Astrocyte (in vitro differentiated cells and primary cell): ENCODE results near the gene RLN3. TPM values are rescaled to one million over a fixed set of nuclear protein-coding genes. Genes with fewer than 3 reads are reported as not detected.

Source experiments
- DNase-seq: peaks from one replicate; pipeline ENCODE4 v3.0.0-alpha.2; 2010; ENCODE audit warnings: low read depth
- FAIRE-seq: peaks from 2 replicates; lab custom pipeline; 2011; peaks lifted over from hg19 to GRCh38; lab: Jason Lieb, UNC
- H2AFZ ChIP-seq: 2 replicates; pipeline ENCODE4 v1.6.0; 2012; ENCODE audit warnings: low read depth, low read length, inconsistent platforms
- H3K27ac ChIP-seq: 2 replicates; pipeline ENCODE4 v1.5.1; 2011; ENCODE audit warnings: low read depth, low read length, inconsistent platforms
- H3K27me3 ChIP-seq: 2 replicates; pipeline ENCODE4 v1.6.0; 2011; ENCODE audit warnings: low read length, inconsistent platforms; ENCODE audit not compliant: insufficient read depth
- H3K36me3 ChIP-seq: 2 replicates; pipeline ENCODE4 v1.5.1; 2011; ENCODE audit warnings: low read length, inconsistent platforms; ENCODE audit not compliant: insufficient read depth
- H3K4me1 ChIP-seq: 2 replicates; pipeline ENCODE4 v1.5.1; 2011; ENCODE audit warnings: low read length, inconsistent platforms; ENCODE audit not compliant: insufficient read depth
- H3K4me2 ChIP-seq: 2 replicates; pipeline ENCODE4 v1.6.0; 2012; ENCODE audit warnings: low read length, inconsistent platforms
- H3K4me3 ChIP-seq: 2 replicates; pipeline ENCODE4 v1.5.1; 2011; ENCODE audit warnings: low read depth, mild to moderate bottlenecking, low read length, inconsistent platforms; ENCODE audit not compliant: insufficient read depth
- H3K79me2 ChIP-seq: 2 replicates; pipeline ENCODE4 v1.6.0; 2012; ENCODE audit warnings: mild to moderate bottlenecking, low read length, inconsistent platforms; ENCODE audit not compliant: insufficient read depth
- H3K9ac ChIP-seq: 2 replicates; pipeline ENCODE4 v1.6.0; 2012; ENCODE audit warnings: mild to moderate bottlenecking, low read length, inconsistent platforms
- H3K9me3 ChIP-seq: 2 replicates; pipeline ENCODE4 v1.5.1; 2012; ENCODE audit warnings: low read depth, mild to moderate bottlenecking, low read length, inconsistent platforms; ENCODE audit not compliant: insufficient read depth
- H4K20me1 ChIP-seq: 2 replicates; pipeline ENCODE4 v1.6.0; 2012; ENCODE audit warnings: low read length, inconsistent platforms; ENCODE audit not compliant: insufficient read depth
- H3K27ac Mint-ChIP-seq: one replicate; pipeline ENCODE4 v1.8.0; 2021; ENCODE audit warnings: mild to moderate bottlenecking, mixed read lengths; ENCODE audit not compliant: unreplicated experiment
- H3K27me3 Mint-ChIP-seq: one replicate; pipeline ENCODE4 v1.8.0; 2021; ENCODE audit warnings: low read depth, mixed read lengths; ENCODE audit not compliant: unreplicated experiment
- H3K36me3 Mint-ChIP-seq: one replicate; pipeline ENCODE4 v1.8.0; 2021; ENCODE audit warnings: low read depth, mixed read lengths; ENCODE audit not compliant: unreplicated experiment
- H3K4me1 Mint-ChIP-seq: one replicate; pipeline ENCODE4 v1.8.0; 2021; ENCODE audit warnings: low read depth, mixed read lengths; ENCODE audit not compliant: unreplicated experiment
- H3K4me3 Mint-ChIP-seq: one replicate; pipeline ENCODE4 v1.8.0; 2021; ENCODE audit warnings: mild to moderate bottlenecking, moderate library complexity, mixed read lengths; ENCODE audit not compliant: unreplicated experiment
- H3K9me3 Mint-ChIP-seq: one replicate; pipeline ENCODE4 v1.8.0; 2021; ENCODE audit warnings: mild to moderate bottlenecking, mixed read lengths; ENCODE audit not compliant: unreplicated experiment
- CTCF ChIP-seq: IDR thresholded peaks from 2 replicates; pipeline ENCODE4 v1.5.1; 2011; ENCODE audit warnings: low read depth, mild to moderate bottlenecking, inconsistent platforms, low read length, moderate library complexity; ENCODE audit not compliant: insufficient read depth
- EZH2 ChIP-seq: IDR thresholded peaks from 2 replicates; pipeline ENCODE4 v1.6.1; 2012; ENCODE audit warnings: mild to moderate bottlenecking, low read length, inconsistent platforms; ENCODE audit not compliant: insufficient read depth
- total RNA-seq: library from RNA; stranded (reverse); gene quantifications from 2 replicates; pipeline ENCODE4 v1.2.1, GENCODE V29; 2021

Gene RLN3
- total RNA-seq, 1 donor from 2014 or later, result not detected

GRCh38 chr19:13979244-13979615 lies 48.7 kb upstream of the RLN3 start:
- peak overlapping the region; percentile 48 for H3K4me2 ChIP-seq
- H3K27ac ChIP-seq, result no peak overlapping the region

GRCh38 chr19:13979686-13980085 lies 48.3 kb upstream of the RLN3 start:
- Histone ChIP-seq H3K79me2 (no peaks in the 10 kb centered on the region), H3K4me1 (no peaks in the 10 kb centered on the region), H3K9me3 (no peaks in the 10 kb centered on the region), H3K4me2 (no peak overlapping the region), H3K36me3 (no peaks in the 10 kb centered on the region), H3K4me3 (no peak overlapping the region), H4K20me1 (no peaks in the 10 kb centered on the region), H3K9ac (no peak overlapping the region), H3K27ac (no peak overlapping the region), H3K27me3 (no peaks in the 10 kb centered on the region), H2AFZ (no peak overlapping the region)
- Mint-ChIP-seq H3K27me3 (no peaks in the 10 kb centered on the region), H3K9me3 (no peaks in the 10 kb centered on the region), H3K4me3 (no peak overlapping the region), H3K27ac (no peak overlapping the region), H3K4me1 (peaks cover 5% of the 10 kb centered on the region), H3K36me3 (peaks cover 12% of the 10 kb centered on the region)
- TF ChIP-seq EZH2, result no peak
- no peak for TF ChIP-seq CTCF
- no peak for FAIRE-seq
- no peak for DNase-seq

More at GRCh38 chr19:13979244-13979615, 48.7 kb upstream of the RLN3 start:
- no peak overlapping the region for H3K4me3 Mint-ChIP-seq
- Histone ChIP-seq H3K36me3 (no peaks in the 10 kb centered on the region), H3K4me1 (no peaks in the 10 kb centered on the region), H3K27me3 (no peaks in the 10 kb centered on the region), H3K79me2 (no peaks in the 10 kb centered on the region), H2AFZ (no peak overlapping the region), H3K4me3 (no peak overlapping the region), H4K20me1 (no peaks in the 10 kb centered on the region), H3K9ac (no peak overlapping the region), H3K9me3 (no peaks in the 10 kb centered on the region)
- no peak overlapping the region for H3K27ac Mint-ChIP-seq
- TF ChIP-seq EZH2 (no peak), CTCF (no peak)
- no peaks in the 10 kb centered on the region for H3K9me3 Mint-ChIP-seq
- H3K27me3 Mint-ChIP-seq, result no peaks in the 10 kb centered on the region
- FAIRE-seq, result no peak
- H3K4me1 Mint-ChIP-seq, result peaks cover 6% of the 10 kb centered on the region
- DNase-seq, result no peak
- peaks cover 16% of the 10 kb centered on the region for H3K36me3 Mint-ChIP-seq

GRCh38 chr19:13980340-13980739 lies 47.6 kb upstream of the RLN3 start:
- no peaks in the 10 kb centered on the region for H3K9me3 Mint-ChIP-seq
- peaks cover under 1% of the 10 kb centered on the region for H4K20me1 ChIP-seq

More at GRCh38 chr19:13980340-13980739, 47.6 kb upstream of the RLN3 start:
- DNase-seq, result no peak
- Mint-ChIP-seq H3K27me3 (no peaks in the 10 kb centered on the region), H3K4me3 (no peak overlapping the region), H3K27ac (no peak overlapping the region), H3K4me1 (peaks cover 6% of the 10 kb centered on the region), H3K36me3 (peaks cover 14% of the 10 kb centered on the region)
- Histone ChIP-seq H3K4me1 (no peaks in the 10 kb centered on the region), H2AFZ (no peak overlapping the region), H3K36me3 (no peaks in the 10 kb centered on the region), H3K79me2 (no peaks in the 10 kb centered on the region), H3K9ac (no peak overlapping the region), H3K27me3 (no peaks in the 10 kb centered on the region), H3K4me3 (no peak overlapping the region), H3K27ac (no peak overlapping the region), H3K9me3 (no peaks in the 10 kb centered on the region), H3K4me2 (no peak overlapping the region)
- no peak for TF ChIP-seq CTCF
- TF ChIP-seq EZH2, result no peak
- no peak for FAIRE-seq
